ENCODE data around the gene P2RY11.

GRCh38 chr19:10113964-10114650 lies 2.6 kb downstream of the P2RY11 start:
- no peak for TF ChIP-seq EZH2phosphoT487 (IDR thresholded peaks at IDR 0.05; ENCODE audit: borderline replicate concordance)
- TF ChIP-seq CTCF (conservative IDR thresholded peaks at IDR 0.05; ENCODE audit: low read length): no peak

All from Loucy (cell line).